ENCODE data around the gene TRAP1. TPM values are rescaled to one million over a fixed set of nuclear protein-coding genes. Genes with fewer than 3 reads are reported as not detected.

TRAP1 gene
- total and polyA plus RNA-seq, 4 donors: 78.3 to 148 (median 112) TPM

DNA sequence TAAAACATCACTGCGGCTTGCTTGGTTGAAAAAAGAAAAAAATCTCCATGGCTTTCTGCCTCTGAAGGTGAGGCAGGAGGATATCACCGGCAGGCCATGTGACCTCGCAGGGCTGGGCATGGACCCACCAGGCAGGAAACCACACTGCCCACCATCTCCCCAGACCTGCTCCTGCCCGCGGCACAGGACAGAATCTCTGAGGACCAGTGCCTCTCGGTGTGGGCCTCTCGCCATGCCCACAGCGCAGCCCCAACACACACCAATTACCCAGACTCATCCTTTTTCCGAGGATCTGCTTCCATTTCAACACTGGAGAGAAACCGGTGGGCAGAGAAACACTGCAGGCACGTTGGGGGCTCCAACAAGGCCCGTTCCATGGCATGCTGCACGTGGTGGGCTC is 46.6 kb downstream of the TRAP1 start:
- peaks cover 0 to 4% (median 0%) of the 10 kb centered on the region in 4 donors for H3K4me1 ChIP-seq (ENCODE audit: control insufficient read depth in 4 of 4, insufficient read depth in 4 of 4, low read length in 3 of 4)
- no peak overlapping the region for H3K27ac ChIP-seq (ENCODE audit: low read depth in 1 of 2, low read length in 2 of 2)
- H3K36me3 ChIP-seq (ENCODE audit: control insufficient read depth in 4 of 4, insufficient read depth in 3 of 4, low read depth in 1 of 4, low read length in 3 of 4): peaks cover 16 to 74% (median 21%) of the 10 kb centered on the region in 4 donors
- TF ChIP-seq, protein P1, sequence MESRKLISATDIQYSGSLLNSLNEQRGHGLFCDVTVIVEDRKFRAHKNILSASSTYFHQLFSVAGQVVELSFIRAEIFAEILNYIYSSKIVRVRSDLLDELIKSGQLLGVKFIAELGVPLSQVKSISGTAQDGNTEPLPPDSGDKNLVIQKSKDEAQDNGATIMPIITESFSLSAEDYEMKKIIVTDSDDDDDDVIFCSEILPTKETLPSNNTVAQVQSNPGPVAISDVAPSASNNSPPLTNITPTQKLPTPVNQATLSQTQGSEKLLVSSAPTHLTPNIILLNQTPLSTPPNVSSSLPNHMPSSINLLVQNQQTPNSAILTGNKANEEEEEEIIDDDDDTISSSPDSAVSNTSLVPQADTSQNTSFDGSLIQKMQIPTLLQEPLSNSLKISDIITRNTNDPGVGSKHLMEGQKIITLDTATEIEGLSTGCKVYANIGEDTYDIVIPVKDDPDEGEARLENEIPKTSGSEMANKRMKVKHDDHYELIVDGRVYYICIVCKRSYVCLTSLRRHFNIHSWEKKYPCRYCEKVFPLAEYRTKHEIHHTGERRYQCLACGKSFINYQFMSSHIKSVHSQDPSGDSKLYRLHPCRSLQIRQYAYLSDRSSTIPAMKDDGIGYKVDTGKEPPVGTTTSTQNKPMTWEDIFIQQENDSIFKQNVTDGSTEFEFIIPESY (IDR thresholded peaks at IDR 0.05): no peak
- TF ChIP-seq, protein P2, sequence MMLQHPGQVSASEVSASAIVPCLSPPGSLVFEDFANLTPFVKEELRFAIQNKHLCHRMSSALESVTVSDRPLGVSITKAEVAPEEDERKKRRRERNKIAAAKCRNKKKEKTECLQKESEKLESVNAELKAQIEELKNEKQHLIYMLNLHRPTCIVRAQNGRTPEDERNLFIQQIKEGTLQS (IDR thresholded peaks at IDR 0.05): no peak
- TF ChIP-seq FOXA1 (IDR thresholded peaks at IDR 0.05) (no peak), REST (IDR thresholded peaks at IDR 0.05) (no peak), CTCF (IDR thresholded peaks at IDR 0.05; ENCODE audit: low read depth, low read length, missing input control) (no peak), HNF4G (IDR thresholded peaks at IDR 0.05) (no peak), RAD21 (IDR thresholded peaks at IDR 0.05) (no peak), NR2F2 (IDR thresholded peaks at IDR 0.05) (no peak), FOXA2 (IDR thresholded peaks at IDR 0.05) (no peak)
- TF ChIP-seq, protein P3, sequence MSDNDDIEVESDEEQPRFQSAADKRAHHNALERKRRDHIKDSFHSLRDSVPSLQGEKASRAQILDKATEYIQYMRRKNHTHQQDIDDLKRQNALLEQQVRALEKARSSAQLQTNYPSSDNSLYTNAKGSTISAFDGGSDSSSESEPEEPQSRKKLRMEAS (IDR thresholded peaks at IDR 0.05): no peak
- DNase-seq (ENCODE audit: low spot score): no peak
- no peaks in the 10 kb centered on the region for H3K9me3 ChIP-seq (ENCODE audit: control insufficient read depth in 4 of 4, low read length in 3 of 4)
- WGBS: 95% methylated on average over 13 of the region's 13 CpGs
- no peak overlapping the region for H3K9ac ChIP-seq (ENCODE audit: low read depth in 1 of 2, low read length in 2 of 2)
- H3K27me3 ChIP-seq (ENCODE audit: control insufficient read depth in 4 of 4, insufficient read depth in 4 of 4, low read length in 3 of 4): no peaks in the 10 kb centered on the region
- H3K4me3 ChIP-seq (ENCODE audit: low read depth in 1 of 3, low read length in 3 of 3): no peak overlapping the region

DNA sequence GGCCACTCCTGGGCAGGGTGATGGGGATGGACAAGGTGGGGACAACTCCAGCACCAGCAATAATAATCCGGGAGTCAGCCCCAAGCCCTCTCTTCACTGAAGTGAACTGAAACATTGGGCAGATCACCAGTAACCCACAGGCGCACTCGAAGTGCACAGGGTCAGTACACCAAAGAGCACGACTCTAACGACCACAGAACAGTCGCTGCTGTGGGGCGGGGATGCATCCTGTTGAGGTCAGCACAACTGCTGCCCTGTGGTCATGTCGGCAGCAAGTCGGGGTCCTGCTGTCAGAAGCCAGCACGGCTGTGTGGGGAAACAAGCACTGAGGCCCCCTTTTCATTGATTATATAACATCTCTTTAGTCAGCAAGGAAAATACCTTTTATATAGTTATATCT is 48.2 kb downstream of the TRAP1 start:
- Histone ChIP-seq H3K4me3 (ENCODE audit: low read depth in 1 of 3, low read length in 3 of 3) (no peak overlapping the region), H3K4me1 (ENCODE audit: control insufficient read depth in 4 of 4, insufficient read depth in 4 of 4, low read length in 3 of 4) (no peaks in the 10 kb centered on the region), H3K9me3 (ENCODE audit: control insufficient read depth in 4 of 4, low read length in 3 of 4) (no peaks in the 10 kb centered on the region), H3K9ac (ENCODE audit: low read depth in 1 of 2, low read length in 2 of 2) (no peak overlapping the region), H3K27me3 (ENCODE audit: control insufficient read depth in 4 of 4, insufficient read depth in 4 of 4, low read length in 3 of 4) (no peaks in the 10 kb centered on the region), H3K36me3 (ENCODE audit: control insufficient read depth in 4 of 4, insufficient read depth in 3 of 4, low read depth in 1 of 4, low read length in 3 of 4) (peaks cover 22 to 74% (median 26%) of the 10 kb centered on the region in 4 donors), H3K27ac (ENCODE audit: low read depth in 1 of 2, low read length in 2 of 2) (no peak overlapping the region)
- WGBS: 80% methylated on average over 10 of the region's 10 CpGs
- TF ChIP-seq RAD21 (IDR thresholded peaks at IDR 0.05): no peak
- no peak for DNase-seq (ENCODE audit: low spot score)

Data from liver (tissue), 9 donors.